GM21390 (cell line): ENCODE data around the gene SMARCA4.
"Not testable (repeated sequence)": the region's sequence is repeated elsewhere in the genome, so short reads cannot be mapped to it uniquely, and the experiment has no call there.

Experiments used
- ATAC-seq: cut with Tn5 transposase; IDR thresholded peaks from one replicate; pipeline ENCODE4 v1.9.1; 2021; ENCODE audit not compliant: unreplicated experiment

SMARCA4 gene

DNA sequence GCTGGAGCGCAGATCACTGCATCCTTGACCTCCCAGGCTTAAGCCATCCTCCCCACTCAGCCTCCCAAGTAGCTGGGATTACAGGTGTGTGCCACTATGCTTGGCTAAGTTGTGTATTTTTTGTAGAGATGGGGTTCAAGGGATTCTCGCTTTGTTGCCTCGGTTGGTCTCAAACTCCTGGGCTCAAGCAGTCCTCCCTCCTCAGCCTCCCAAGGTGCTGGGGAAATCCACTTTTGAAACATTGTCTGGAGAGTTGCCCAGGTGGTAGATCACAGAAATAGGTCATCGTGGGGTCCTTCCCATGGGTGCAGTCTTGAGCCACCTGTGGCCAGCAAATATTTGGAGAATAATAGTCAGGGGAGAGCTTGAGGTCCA, 133.7 kb downstream of the SMARCA4 start:
- ATAC-seq, result no peak

DNA sequence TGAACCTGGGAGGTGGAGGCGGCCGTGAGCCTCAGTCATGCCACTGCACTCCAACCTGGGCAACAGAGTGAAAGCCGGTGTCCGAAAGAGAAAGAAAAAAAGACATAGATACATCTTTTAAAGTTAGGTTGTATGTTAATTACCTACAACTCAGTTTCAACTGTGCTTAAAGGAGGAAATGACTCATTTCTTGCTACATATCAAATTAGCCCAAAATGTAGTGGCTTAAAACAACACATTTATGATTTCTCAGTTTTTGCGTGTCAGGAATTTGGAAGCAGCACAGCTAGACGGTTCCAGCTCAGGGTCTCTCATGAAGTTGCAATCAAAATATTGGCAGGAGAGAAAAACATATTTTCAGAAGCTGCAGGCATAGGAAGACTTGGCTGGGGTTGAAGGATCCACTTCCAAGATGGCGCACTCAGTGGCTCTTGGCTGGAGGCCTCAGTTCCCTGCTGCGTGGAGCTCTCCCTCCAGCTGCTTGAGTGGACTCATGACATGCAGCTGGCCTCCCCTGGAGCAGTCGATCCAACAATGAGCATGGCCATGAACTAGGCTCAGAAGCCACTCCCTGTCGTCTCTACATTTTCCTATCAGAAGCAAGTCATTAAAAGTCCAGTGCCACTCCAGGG, 135.5 kb downstream of the SMARCA4 start:
- ATAC-seq, result peak; percentile 55

DNA sequence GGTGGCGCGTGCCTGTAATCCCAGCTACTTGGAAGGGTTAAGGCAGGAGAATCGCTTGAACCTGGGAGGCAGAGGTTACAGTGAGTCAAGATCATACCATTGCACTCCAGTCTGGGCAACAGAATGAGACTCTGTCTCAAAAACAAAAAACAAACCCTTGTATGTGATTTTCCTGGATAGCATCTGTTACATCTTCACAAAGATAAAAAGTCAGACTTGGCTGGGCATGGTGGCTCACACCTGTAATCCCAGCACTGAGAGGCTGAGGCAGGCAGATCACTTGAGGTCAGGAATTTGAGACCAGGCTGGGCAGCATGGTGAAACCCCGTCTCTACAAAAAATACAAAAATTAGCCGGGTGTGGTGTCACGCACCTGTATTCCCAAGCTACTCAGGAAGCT, 136.5 kb downstream of the SMARCA4 start:
- ATAC-seq, result not testable (repeated sequence)

DNA sequence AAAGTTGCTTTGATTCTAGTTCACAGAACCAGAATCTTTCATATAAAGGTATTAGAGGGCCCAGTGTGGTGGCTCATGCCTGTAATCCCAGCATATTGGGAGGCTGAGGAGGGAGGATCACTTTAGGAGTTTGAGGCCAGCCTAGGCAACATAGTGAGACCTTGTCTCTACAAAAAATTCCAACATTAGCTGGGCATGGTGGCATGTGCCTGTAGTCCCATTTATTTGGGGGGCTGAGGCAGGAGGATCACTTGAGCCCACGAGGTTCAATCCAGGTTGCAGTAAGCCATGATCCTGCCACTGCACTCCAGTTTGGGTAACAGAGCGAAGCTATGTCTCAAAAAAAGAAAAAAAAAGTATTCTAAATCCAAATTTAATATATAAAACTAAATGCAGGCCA, 137.5 kb downstream of the SMARCA4 start:
- no peak for ATAC-seq

DNA sequence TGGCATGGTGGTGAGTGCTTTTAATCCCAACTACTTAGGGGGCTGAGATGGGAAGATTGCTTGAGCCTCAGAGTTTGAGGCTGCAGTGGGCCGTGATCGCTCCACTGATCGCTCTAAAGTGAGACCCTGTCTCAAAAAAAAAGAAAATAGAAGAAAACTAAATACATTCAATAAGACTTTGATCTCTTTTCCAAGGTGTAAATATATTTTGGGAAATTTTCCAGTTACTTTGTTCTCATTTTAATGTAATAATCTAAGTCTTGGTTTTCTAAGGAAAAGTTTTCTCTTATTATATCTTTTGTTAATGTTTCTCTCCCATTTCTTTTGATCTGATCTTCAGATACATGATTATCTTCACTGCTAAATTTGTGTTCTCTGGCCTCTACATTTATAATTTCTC, 138.0 kb downstream of the SMARCA4 start:
- no peak for ATAC-seq

DNA sequence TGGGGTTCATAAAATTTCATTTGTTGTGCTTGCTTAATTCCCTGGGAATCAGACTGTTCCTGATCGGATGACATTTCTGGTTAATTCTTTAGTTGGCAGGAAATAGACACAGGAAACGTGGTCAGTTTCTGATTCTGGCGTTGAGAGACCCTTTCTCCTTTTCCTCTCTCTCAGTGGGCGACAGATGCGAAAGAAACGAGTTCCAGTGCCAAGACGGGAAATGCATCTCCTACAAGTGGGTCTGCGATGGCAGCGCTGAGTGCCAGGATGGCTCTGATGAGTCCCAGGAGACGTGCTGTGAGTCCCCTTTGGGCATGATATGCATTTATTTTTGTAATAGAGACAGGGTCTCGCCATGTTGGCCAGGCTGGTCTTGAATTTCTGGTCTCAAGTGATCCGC, 139.2 kb downstream of the SMARCA4 start:
- ATAC-seq, result no peak

DNA sequence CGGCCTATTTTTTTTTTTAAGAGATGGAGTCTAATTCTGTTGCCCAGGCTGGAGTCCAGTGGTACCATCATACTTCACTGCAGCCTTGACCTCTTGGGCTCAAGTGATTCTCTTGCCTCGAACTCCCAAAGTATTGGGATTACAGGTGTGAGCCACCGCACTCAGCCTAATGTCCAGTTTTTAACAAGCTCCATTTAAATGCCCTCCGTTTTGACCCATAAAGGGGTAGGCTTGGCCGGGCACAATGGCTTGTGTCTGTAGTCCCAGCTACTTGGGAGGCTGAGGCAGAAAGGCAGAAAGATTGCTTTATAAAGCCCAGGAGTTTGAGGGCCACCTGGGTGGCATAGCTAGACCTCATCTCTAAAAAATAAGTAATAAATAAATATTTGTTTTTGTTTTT, 140.2 kb downstream of the SMARCA4 start:
- no peak for ATAC-seq

DNA sequence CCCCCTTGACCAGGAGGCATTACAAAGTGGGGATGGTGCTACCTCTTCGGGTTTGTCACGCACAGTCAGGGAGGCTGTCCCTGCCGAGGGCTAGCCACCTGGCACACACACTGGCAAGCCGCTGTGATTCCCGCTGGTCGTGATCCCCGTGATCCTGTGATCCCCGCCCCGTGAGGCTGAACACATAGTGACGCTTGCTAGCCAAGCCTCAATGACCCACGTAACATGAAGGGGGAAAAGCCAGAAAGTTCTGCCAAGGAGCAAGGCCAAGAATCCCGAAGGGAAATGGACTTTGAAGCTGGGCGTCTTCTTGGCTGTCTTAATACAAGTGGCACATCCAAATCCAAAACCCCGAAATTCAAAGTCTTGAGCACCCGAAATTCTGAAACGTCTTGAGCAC, 142.1 kb downstream of the SMARCA4 start:
- no peak for ATAC-seq

DNA sequence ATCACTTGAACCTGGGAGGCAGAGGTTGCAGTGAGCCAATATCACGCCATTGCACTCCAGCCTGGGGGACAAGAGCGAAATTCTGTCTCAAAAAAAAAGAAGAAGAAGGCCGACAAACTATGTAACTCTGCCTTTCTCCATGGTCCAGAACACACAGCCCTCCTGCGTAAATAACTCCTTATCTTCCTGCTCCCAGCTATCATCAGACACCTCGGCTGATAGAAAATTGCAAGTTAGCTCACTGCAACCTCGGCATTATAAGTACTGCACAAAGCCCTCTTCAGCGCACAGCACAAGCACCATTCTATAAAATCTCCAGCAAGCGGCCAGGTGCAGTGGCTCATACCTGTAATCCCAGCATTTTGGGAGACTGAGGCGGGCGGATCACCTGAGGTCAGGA, 142.8 kb downstream of the SMARCA4 start:
- not testable (repeated sequence) for ATAC-seq

DNA sequence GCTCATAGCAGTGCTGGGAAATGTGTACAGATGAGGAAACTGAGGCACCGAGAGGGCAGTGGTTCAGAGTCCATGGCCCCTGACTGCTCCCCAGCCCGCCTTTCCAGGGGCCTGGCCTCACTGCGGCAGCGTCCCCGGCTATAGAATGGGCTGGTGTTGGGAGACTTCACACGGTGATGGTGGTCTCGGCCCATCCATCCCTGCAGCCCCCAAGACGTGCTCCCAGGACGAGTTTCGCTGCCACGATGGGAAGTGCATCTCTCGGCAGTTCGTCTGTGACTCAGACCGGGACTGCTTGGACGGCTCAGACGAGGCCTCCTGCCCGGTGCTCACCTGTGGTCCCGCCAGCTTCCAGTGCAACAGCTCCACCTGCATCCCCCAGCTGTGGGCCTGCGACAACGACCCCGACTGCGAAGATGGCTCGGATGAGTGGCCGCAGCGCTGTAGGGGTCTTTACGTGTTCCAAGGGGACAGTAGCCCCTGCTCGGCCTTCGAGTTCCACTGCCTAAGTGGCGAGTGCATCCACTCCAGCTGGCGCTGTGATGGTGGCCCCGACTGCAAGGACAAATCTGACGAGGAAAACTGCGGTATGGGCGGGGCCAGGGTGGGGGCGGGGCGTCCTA, 144.3 kb downstream of the SMARCA4 start:
- ATAC-seq, result no peak

DNA sequence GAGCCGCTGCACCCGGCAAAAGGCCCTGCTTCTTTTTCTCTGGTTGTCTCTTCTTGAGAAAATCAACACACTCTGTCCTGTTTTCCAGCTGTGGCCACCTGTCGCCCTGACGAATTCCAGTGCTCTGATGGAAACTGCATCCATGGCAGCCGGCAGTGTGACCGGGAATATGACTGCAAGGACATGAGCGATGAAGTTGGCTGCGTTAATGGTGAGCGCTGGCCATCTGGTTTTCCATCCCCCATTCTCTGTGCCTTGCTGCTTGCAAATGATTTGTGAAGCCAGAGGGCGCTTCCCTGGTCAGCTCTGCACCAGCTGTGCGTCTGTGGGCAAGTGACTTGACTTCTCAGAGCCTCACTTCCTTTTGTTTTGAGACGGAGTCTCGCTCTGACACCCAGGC, 145.6 kb downstream of the SMARCA4 start:
- ATAC-seq, result no peak

DNA sequence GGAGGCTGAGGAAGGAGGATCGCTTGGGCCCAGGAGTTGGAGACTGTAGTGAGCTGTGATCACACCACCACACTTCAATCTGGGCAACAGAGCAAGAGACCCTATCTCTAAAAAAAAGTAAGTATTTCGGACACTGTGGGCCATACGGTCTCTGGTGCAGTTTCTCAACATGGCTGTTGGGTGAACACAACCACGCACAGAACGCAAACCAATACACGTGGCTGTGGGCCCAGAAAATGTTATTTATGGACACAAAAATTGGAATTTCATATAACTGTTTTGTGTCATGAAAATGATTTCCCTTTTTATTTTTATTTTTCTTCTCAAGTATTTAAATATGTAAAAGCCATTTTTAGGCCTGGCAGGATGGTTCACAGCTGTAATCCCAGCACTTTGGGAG, 147.9 kb downstream of the SMARCA4 start:
- ATAC-seq, result no peak

DNA sequence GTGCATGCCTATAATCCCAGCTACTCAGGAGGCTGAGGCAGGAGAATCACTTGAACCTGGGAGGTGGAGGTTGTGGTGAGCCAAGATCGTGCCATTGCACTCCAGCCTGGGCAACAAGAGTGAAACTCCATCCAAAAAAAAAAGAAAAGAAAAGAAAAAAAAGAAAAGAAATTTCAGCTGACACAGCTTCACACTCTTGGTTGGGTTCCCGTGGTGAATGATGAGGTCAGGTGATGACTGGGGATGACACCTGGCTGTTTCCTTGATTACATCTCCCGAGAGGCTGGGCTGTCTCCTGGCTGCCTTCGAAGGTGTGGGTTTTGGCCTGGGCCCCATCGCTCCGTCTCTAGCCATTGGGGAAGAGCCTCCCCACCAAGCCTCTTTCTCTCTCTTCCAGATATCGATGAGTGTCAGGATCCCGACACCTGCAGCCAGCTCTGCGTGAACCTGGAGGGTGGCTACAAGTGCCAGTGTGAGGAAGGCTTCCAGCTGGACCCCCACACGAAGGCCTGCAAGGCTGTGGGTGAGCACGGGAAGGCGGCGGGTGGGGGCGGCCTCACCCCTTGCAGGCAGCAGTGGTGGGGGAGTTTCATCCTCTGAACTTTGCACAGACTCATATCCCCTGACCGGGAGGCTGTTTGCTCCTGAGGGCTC, 150.4 kb downstream of the SMARCA4 start:
- no peak for ATAC-seq

DNA sequence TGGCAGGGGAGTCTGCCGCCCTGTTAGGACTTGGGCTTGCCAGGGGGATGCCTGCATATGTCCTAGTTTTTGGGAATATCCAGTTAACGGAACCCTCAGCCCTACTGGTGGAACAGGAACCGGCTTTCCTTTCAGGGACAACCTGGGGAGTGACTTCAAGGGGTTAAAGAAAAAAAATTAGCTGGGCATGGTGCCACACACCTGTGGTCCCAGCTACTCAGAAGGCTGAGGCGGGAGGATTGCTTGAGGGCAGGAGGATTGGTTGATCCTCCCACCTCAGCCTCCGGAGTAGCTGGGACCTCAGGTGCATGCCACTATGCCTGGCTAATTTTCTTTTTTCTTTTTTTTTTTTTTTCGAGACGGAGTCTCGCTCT, 150.9 kb downstream of the SMARCA4 start:
- no peak for ATAC-seq
